BE2C (cell line): ENCODE data around the gene CACNB4.
"Not testable (repeated sequence)": the region's sequence is repeated elsewhere in the genome, so short reads cannot be mapped to it uniquely, and the experiment has no call there.

Experiments
- DNase-seq: peaks from one replicate; pipeline ENCODE4 v3.0.0-alpha.2; 2020
- H3K27me3 ChIP-seq: fragments of 250-450 bp; sonication (Bioruptor Pico); 2 replicates; pipeline ENCODE4 v1.5.1; 2020; ENCODE audit warnings: mild to moderate bottlenecking
- H3K36me3 ChIP-seq: fragments of 250-450 bp; sonication (Bioruptor Pico); 2 replicates; pipeline ENCODE4 v1.5.1; 2020; ENCODE audit warnings: mild to moderate bottlenecking
- H3K4me1 ChIP-seq: fragments of 250-450 bp; sonication (Bioruptor Pico); 2 replicates; pipeline ENCODE4 v1.5.1; 2020
- H3K4me3 ChIP-seq: 2 replicates; pipeline ENCODE4 v1.5.1; 2011; ENCODE audit warnings: low read depth, low read length
- H3K9me3 ChIP-seq: fragments of 250-450 bp; sonication (Bioruptor Pico); 2 replicates; pipeline ENCODE4 v1.5.1; 2020
- CTCF ChIP-seq: IDR thresholded peaks from 2 replicates; pipeline ENCODE4 v1.5.1; 2012; ENCODE audit warnings: mild to moderate bottlenecking, low read depth, low read length

The CACNB4 gene

DNA sequence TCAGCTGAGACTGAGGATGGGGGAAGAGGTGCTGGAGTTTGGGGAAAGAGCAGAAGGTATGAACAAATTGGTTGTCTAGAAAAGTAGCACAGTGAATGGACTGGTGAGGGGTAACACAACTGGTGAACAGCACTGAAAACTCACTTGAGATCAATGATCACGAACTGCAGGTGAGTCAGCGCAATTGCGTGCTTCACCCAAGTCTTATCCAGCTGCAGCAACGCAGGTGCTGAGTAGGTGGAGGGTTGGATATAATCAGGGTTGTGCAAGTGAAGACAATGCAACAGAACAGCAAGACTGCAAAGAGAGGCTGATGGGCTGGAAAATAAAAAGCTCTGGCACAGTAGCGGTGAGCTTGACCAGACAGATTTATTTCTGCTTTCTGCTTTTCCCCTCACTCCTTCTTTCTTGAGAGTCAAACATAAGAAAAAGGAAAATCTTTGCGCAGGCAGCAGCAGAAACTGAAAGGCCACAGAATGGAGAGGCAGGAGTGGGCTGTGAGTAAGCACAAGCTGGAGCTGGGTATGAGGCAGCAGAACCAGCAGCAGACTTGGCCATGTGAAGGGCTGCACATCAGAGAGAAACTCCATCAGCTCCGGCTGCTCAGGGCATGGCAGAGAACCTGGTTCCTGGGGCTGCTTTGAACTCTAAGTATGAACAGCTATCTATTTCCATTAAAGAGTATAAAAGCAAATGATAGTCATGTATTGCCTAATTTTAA, 171.2 kb downstream of the CACNB4 start:
- no peaks in the 10 kb centered on the region for H3K36me3 ChIP-seq
- DNase-seq, result no peak
- no peaks in the 10 kb centered on the region for H3K4me1 ChIP-seq
- no peaks in the 10 kb centered on the region for H3K27me3 ChIP-seq
- no peak for TF ChIP-seq CTCF
- no peak overlapping the region for H3K4me3 ChIP-seq
- no peaks in the 10 kb centered on the region for H3K9me3 ChIP-seq

DNA sequence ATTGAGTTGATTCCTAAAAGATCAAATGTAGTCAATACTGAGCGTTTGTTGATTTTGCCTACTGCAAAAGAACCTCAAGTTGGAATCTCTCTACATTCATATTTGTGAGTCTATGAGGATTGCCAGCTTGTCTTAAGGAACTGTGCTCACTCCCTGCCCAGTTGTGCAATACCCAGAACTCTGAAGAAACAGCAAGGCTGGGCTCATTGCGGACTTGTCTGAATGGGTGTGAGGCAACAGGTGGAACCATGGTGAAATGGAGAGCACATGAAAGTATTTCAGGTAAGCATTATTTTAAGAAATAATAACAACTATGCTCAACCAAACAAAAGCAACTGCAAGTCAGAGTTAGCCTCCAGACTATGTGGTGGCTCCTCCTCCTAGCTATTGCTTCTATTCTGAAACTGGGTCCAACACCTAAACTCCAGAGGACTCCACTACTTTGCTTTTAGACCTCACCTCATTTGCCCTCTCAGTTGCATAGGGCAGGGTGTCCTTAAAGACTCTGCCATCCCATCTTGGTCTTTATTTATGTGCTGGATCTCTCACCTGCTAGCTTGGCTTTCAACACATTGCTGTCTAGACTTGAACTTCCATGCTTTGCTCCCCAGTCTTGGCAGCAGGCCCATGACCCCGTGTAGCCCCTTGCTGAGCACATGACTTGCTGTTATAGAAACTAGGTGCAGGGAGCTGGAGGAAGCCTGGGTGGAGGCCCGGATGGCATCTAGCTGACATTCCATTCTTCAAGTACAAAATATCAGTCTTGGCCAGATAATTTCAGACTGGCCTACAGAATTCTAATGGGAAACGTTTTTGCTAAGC, 175.8 kb downstream of the CACNB4 start:
- H3K9me3 ChIP-seq, result no peaks in the 10 kb centered on the region
- no peak for TF ChIP-seq CTCF
- no peak for DNase-seq
- H3K4me3 ChIP-seq, result no peak overlapping the region
- no peaks in the 10 kb centered on the region for H3K36me3 ChIP-seq
- no peaks in the 10 kb centered on the region for H3K27me3 ChIP-seq
- H3K4me1 ChIP-seq, result no peaks in the 10 kb centered on the region

- H3K27me3 ChIP-seq, result no peaks in the 10 kb centered on the region
- H3K4me3 ChIP-seq, result no peak overlapping the region
- TF ChIP-seq CTCF, result no peak
- no peaks in the 10 kb centered on the region for H3K9me3 ChIP-seq
- no peaks in the 10 kb centered on the region for H3K4me1 ChIP-seq
- H3K36me3 ChIP-seq, result no peaks in the 10 kb centered on the region
- DNase-seq, result no peak
Observed at GRCh38 chr2:151919786-151920185, 179.1 kb downstream of the CACNB4 start.

DNA sequence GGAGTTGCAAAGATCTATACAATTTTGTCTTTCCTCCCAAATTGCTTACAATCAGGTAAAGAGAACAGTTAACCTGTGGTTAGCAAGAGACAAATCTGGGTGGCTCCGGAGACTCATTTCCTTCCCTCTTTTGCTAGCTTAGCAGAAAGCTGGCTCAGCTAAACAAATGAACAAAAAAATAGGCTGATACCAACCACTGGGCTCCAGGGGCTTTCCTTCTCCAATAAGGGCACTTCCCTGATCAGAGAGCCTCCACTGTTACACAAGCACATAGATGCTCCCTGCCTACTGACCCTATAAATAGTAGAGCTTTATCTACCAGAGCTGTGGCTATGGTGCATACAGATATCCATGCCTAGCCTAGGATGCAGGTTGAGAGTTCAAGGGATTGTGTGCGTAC, 180.5 kb downstream of the CACNB4 start:
- no peaks in the 10 kb centered on the region for H3K36me3 ChIP-seq
- no peaks in the 10 kb centered on the region for H3K27me3 ChIP-seq
- TF ChIP-seq CTCF, result no peak
- no peak for DNase-seq
- no peak overlapping the region for H3K4me3 ChIP-seq
- H3K4me1 ChIP-seq, result no peaks in the 10 kb centered on the region
- no peaks in the 10 kb centered on the region for H3K9me3 ChIP-seq

- no peaks in the 10 kb centered on the region for H3K27me3 ChIP-seq
- H3K9me3 ChIP-seq, result no peaks in the 10 kb centered on the region
- DNase-seq, result no peak
- H3K4me1 ChIP-seq, result no peaks in the 10 kb centered on the region
- TF ChIP-seq CTCF, result no peak
- H3K36me3 ChIP-seq, result no peaks in the 10 kb centered on the region
- no peak overlapping the region for H3K4me3 ChIP-seq
Observed at GRCh38 chr2:151916632-151917031, 182.2 kb downstream of the CACNB4 start.

- not testable (repeated sequence) for H3K27me3 ChIP-seq, H3K4me1 ChIP-seq, H3K36me3 ChIP-seq, H3K9me3 ChIP-seq, DNase-seq, H3K4me3 ChIP-seq
Observed at GRCh38 chr2:151915629-151916025, 183.2 kb downstream of the CACNB4 start.
